NCI-H2171 treated with DMSO at 0.1 percent for 48 hours (cell line): ENCODE results near the gene SHISAL1.

Source experiments
- DNase-seq: peaks from one replicate; lab custom pipeline; 2025; lab: John Stamatoyannopoulos, UW

Gene SHISAL1

DNA sequence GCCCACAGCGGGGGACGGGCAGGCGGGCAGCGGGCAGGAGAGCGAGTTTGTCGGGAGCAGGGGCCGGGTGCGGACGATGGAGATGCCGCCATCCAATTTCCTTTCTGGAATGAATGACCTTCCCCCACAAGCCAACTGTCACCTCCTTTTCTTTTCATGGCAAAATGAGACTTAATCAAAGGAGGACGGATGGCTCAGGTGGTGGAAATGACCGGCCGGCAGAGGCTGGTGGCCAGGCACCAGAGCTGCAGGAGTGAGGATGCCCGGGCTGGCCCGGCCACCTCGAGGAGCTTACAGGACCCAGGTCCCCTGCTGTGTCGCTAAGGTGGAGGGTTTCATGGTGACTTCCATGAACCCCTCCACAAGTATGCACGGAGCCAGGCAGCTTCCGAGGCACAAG is 11.7 kb downstream of the SHISAL1 start:
- DNase-seq: no peak

GRCh38 chr22:44299124-44299523 is 13.6 kb downstream of the SHISAL1 start:
- DNase-seq: no peak

GRCh38 chr22:44298406-44299091 is 14.2 kb downstream of the SHISAL1 start:
- no peak for DNase-seq

- no peak for DNase-seq
Observed at GRCh38 chr22:44297470-44298061, 15.2 kb downstream of the SHISAL1 start.

DNA sequence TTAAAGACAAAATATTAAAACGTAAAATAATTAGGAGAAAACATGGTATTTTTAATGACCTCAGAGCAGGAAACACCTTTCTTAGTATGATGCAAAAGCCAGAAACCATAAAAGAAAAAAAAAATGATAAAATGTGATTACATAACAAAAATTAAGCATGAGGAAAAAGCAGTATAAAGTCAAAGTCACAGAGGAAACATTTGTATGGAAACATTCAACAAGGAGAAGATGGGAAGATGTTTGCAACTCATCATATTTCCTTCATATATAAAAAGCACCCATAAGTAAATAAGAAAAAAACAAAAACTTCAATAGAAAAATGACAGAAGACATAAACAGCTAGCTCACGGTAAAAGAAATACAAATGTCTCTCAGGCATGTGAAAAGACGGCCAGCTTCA is 17.3 kb downstream of the SHISAL1 start:
- DNase-seq: no peak

GRCh38 chr22:44293876-44294275 is 18.9 kb downstream of the SHISAL1 start:
- peak; percentile 6 for DNase-seq

DNA sequence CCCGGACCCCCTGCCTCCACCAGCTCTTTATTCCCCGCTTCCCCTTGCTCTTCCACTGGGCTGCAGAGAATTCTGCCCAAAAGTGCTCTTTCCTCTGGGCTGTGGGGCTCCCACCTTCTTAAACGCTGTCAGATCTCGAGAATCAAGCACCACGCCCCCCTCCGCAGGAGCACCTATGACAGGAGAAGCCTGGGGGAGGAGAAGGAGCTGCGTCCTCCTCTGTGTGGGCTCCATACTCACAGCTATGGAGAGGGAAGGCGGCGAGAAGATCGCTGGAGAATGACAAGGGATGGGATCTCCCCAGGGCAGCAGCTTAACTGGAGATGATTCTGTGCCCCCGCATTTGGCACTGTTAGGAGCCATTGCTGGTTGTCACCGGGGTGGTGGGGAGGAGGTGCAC is 19.7 kb downstream of the SHISAL1 start:
- no peak for DNase-seq

DNA sequence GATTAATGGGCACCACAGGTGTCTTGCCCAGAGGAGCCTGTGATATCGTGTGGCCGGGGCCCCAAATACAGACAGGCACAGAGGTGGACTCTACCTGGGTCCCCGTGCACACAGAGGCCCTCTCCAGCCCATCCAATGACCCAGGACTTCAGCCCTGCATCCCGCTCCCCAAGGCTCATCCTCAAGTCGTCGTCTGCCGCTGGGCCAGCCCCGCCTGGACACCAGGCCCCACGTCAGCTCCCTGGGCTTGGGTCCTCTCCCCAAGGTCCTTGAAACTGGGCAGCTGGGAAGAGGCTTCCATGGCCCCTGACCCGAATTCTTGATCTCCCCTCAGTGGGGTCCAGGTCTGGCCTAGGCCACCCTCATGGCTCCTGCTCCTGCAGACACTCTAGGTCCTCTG is 20.2 kb downstream of the SHISAL1 start:
- DNase-seq: no peak

GRCh38 chr22:44291674-44292360 is 20.9 kb downstream of the SHISAL1 start:
- DNase-seq: no peak

- DNase-seq: no peak
Observed at GRCh38 chr22:44291265-44291664, 21.5 kb downstream of the SHISAL1 start.

- DNase-seq: no peak
Observed at GRCh38 chr22:44289414-44290171, 23.2 kb downstream of the SHISAL1 start.

GRCh38 chr22:44288913-44289312 is 23.8 kb downstream of the SHISAL1 start:
- no peak for DNase-seq

DNA sequence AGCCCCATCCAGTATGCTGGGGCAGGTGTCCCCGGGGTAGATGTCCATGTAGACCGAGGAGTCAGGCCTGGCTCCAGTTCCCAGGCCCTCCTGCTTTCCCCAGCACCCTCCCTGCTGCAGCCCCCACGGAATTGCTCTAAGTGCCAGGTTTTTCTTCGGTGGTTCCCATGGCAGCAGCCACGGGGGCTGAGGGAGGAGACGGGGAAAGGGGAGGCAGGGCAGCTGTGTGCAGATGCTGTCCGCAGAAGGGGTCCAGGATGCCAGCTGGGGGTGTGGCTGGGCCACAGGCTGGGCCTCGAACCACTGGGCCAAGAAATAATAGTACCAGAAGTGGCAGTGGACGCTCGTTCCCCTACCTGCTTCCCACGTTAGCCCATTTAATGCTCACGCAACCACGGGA is 25.0 kb downstream of the SHISAL1 start:
- DNase-seq: no peak

GRCh38 chr22:44287121-44287693 is 25.5 kb downstream of the SHISAL1 start:
- no peak for DNase-seq

- DNase-seq: no peak
Observed at GRCh38 chr22:44286646-44287045, 26.1 kb downstream of the SHISAL1 start.

DNA sequence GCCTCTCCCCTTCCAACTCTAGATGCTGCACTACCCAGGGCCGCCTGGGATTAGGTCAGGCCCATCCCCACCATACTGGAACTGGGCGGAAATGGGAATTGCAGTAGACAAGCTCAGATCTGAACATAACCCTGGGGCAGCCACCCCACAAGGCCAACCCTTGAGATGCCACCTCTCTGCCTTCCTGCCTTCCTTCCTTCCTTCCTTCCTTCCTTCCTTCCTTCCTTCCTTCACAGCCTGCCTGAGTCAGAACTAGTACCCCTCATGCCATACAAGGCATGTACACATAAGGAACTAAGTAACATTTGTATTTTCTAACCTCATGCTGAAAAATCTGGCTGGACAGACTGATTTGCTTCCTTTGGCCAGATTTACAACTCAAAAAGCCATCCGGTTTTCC is 28.0 kb downstream of the SHISAL1 start:
- no peak for DNase-seq

DNA sequence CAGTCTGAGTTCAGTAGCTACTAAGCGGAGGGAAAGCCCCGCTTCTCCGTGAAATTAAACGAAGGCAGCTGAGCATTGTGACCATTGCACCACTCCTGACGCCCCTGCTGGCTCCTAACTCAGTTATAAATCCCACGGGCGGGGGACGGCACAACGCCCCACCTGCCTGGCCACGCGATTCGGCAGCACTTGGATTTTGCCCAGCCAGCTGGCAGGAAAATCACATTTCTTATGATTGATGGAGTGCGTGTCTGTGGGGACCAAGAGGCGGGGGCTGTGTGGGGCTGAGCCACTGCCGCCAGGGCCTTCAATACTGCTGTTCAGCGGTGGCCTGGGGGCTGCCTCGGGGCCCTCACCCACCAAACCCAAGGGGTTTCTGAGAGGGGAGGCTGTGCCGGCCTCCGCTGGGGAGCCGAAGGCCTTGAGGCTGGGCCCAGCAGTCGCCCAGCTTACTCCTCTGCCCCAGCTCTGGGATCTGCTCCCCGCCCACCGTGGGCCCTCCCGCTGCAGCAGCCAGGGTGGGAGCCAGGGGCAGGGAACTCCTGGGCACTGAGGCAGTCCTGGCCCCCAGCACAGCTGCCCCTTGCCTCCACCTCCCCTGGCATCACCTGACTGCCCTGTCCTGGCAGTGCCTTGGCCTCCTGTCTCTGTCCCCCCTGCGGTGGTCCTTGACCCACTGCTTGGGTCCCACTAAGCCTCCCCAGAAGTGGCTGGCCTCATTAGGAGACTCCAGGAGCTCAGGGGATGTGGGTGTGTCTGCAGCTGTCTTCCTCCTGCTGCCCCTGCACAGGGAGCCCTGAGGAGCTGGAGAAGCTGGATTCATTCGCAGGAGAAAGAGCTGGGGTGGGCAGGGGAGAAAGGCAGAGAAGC is 30.7 kb downstream of the SHISAL1 start:
- DNase-seq: peak; percentile 21

- no peak for DNase-seq
Observed at GRCh38 chr22:44280665-44281188, 32.0 kb downstream of the SHISAL1 start.

GRCh38 chr22:44279069-44279360 is 33.7 kb downstream of the SHISAL1 start:
- no peak for DNase-seq

GRCh38 chr22:44278243-44279068 is 34.3 kb downstream of the SHISAL1 start:
- no peak for DNase-seq
